GM19324 (cell line): ENCODE data around the gene MRPL43.
"Not testable (repeated sequence)": the region's sequence is repeated elsewhere in the genome, so short reads cannot be mapped to it uniquely, and the experiment has no call there.

Source experiments
- ATAC-seq: cut with Tn5 transposase; IDR thresholded peaks from one replicate; pipeline ENCODE4 v1.9.1; 2021; ENCODE audit warnings: mild to moderate bottlenecking, moderate library complexity; ENCODE audit not compliant: unreplicated experiment, low FRiP score

The MRPL43 gene

DNA sequence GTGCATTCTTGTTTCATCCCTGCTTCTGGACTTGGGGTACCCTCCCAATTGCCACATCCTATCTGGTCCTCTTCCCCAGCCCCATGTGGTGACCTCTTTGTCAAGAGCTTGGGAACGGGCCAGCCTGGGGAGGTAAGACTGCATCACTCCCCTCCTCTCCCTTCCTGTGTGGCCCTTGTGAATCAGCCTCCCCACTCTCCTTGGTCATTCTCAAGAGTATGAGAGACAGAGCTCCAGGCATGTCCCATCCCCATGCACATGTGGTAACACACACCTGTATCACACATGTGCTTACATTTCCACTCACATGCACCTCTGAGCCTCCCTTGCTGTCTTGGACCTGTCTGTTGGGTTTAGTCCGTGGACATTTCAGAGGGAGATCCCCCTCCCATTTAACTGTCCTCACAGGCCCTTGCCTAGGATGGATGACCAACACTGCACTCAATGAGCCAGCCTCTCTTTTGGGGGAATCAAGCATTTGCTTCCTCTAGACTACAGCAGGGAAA lies 2.6 kb downstream of the MRPL43 start:
- no peak for ATAC-seq

GRCh38 chr10:100983868-100984671 lies 3.2 kb downstream of the MRPL43 start:
- no peak for ATAC-seq

- ATAC-seq: no peak
Measured at GRCh38 chr10:100982916-100983830, 4.1 kb downstream of the MRPL43 start.

DNA sequence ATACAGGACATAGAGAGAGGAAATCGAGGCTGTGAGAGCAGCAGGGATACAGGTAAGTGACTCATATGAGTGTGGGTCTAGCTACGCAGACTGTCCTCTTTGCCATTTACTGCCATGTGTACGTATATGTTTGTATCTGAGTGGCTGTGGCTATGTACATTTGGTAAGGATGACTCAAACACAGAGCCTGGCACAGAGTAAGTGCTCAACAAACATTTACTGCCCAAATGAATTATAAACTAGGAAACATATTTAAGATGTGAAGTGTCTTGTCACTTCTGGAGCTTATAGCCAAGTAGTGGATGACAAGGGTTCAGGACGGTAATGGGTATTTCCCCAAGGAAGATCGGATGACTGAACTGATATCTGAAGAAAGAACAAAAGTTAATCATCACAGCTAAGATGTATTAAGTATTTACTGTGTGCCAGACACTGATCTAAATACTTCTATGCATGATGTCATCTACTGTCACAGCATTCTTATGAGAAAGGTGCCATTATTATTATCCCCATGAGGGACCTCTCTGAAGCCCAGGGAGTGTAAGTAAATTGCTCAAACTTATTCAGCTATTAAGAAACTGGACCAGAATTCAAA lies 6.0 kb downstream of the MRPL43 start:
- ATAC-seq: no peak

DNA sequence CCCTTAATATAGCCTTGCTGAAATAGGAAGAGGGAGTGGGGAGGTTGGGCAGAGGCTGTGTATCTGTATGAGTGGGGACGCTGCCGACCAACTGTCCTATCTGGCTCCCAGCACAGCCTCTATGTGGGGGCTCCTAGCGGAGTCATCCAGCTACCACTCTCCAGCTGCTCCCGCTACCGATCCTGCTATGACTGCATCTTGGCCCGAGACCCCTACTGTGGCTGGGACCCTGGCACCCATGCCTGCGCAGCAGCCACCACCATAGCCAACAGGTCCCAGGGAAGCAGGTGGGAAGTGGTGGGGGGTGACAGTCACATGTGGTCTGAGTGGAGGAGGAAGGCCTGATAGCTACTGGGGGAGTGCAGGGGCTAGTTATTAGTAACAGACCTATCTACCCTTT lies 6.6 kb downstream of the MRPL43 start:
- no peak for ATAC-seq

DNA sequence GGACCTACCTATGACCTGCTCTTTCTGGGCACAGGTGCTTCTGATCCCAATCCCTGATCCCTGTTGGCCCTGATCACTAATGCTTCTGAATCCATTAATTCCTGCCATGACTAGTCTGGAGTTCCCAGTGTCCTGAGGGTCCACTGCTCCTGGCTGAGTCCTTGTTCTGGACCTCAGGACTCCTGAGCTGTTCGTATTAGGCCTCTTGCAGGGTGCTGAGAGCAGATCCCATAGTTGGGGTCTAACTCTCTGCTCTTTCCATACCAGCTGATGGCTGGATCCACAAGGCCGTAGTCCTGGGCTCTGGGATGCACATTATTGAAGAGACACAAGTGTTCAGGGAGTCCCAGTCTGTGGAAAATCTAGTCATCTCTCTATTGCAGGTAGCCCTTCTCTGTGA lies 7.0 kb downstream of the MRPL43 start:
- no peak for ATAC-seq

GRCh38 chr10:100979791-100980272 lies 7.5 kb downstream of the MRPL43 start:
- ATAC-seq: no peak

DNA sequence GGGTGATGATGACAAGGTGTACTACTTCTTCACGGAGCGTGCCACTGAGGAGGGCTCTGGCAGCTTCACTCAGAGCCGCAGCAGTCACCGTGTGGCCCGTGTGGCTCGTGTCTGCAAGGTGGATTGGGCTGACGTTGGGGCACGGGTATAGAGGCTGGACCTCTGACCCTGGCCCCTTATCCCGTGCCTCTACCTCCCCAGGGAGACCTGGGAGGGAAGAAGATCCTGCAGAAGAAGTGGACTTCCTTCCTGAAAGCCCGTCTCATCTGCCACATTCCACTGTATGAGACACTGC lies 8.4 kb downstream of the MRPL43 start:
- no peak for ATAC-seq

DNA sequence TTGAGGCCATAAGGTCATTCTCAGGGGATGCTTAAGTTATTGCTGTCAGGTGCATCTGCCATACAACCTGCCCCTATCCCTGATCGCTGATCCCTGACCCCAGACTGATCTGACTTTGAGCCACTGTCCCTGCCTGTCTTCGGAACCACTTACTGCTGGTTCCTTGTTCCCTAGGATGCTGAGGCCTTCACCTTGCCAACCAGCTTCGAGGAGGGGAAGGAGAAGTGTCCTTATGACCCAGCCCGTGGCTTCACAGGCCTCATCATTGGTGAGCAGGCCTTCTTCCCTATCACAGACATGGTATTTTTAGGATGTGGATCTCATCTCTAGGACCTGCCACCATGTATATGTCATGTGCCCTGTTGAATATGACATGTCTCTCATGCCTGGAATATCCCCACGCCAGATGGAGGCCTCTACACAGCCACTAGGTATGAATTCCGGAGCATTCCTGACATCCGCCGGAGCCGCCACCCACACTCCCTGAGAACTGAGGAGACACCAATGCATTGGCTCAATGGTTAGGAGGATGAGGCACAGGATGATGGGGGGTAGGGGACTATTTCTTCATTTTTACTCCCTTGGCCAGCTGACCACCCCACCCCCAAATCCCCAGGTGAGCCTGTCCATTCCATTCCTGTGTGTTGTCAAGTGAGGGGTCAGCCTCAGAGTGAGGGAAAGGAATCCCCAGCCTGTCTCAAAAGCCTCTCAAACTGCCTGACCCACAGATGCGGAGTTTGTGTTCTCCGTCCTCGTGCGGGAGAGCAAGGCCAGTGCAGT lies 9.0 kb downstream of the MRPL43 start:
- ATAC-seq: no peak

DNA sequence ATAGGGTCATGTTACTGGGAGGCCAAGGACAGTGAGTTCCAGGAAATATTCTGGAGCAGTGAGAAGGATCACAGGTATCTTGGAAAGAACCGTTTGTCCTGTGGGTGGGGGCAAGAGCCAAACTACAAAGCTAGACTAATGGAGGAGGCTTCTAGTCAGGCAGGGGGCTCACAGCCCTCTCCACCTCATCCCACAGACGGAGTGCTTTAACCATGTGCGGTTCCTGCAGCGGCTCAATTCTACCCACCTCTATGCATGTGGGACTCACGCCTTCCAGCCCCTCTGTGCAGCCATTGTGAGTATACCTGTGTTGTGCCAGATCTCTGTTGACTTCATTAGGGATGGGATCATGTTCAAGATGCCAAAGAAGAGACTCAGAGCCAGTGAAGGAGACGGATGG lies 9.9 kb downstream of the MRPL43 start:
- ATAC-seq: no peak

DNA sequence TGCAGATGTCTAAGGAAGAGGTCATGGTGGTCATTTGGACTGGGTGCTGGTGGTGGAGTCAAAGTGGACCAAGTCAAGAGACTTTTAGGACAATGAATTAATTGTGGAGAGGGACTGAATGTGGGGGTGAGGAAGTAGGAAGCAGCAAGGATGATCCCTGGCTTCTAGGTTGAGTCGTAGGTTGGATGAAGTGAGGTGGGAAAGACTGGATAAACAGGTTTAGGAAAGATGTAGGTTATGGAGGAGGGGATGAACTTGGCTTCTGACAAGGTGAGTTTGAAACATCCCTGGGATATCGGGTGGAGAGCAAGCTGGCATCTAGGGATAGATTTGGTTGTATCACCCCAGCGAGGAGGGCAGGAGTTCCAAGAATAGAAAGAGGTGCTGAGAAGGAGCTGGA lies 10.4 kb downstream of the MRPL43 start:
- no peak for ATAC-seq

DNA sequence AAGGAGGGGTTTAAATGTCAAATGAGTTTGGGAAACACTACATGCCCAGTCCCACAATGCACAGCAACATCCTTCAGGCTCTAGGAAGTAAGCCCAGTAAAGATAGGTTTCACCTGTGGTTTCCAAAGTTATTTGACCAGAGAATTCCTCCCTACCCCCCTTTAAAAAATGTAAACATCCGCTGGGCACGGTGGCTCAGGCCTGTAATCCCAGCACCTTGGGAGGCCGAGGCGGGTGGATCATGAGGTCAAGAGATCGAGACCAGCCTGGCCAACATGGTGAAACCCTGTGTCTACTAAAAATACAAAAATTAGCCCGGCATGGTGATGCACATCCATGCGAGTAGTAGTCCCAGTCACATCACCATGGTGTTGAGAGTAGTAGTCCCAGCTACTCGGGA lies 11.9 kb downstream of the MRPL43 start:
- not testable (repeated sequence) for ATAC-seq

GRCh38 chr10:100972904-100973535 lies 14.3 kb downstream of the MRPL43 start:
- ATAC-seq: no peak

DNA sequence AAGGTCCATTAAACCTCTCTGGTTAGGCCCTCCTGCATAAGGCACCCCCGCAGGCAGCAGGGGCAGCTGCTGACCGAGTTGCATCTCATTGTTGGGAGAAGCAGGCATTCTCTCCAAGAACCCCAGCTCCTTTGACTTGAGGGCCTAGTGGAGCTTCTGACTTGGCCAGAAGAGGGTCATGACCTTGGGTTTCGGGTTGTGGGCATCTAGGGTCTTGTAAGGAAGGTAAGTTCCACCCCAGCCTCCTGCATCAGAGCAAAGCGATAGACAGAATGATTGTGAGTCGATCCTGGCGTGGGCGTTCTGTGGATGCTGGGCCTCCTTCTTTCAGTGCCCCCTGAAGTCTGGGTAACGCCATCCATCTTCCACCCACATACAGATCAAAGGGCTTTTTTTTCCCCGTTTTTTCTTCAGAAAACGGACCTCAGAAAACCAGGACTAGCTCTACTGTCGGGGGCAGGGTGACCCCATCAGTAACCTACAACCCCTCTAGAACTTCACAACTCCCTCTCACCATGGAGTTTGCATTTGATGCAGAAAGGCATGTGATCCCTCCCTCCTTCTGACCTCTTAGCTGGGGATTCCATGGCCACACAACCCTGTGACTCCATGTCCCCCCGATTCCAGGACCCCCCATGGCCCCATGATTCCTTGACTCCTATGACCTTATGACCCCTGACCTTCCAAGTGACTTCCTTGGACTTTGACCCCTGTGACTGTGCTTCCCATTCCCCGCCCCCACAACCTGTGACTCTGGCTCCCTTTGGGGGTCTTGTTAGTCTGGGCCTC lies 15.0 kb downstream of the MRPL43 start:
- ATAC-seq: no peak

DNA sequence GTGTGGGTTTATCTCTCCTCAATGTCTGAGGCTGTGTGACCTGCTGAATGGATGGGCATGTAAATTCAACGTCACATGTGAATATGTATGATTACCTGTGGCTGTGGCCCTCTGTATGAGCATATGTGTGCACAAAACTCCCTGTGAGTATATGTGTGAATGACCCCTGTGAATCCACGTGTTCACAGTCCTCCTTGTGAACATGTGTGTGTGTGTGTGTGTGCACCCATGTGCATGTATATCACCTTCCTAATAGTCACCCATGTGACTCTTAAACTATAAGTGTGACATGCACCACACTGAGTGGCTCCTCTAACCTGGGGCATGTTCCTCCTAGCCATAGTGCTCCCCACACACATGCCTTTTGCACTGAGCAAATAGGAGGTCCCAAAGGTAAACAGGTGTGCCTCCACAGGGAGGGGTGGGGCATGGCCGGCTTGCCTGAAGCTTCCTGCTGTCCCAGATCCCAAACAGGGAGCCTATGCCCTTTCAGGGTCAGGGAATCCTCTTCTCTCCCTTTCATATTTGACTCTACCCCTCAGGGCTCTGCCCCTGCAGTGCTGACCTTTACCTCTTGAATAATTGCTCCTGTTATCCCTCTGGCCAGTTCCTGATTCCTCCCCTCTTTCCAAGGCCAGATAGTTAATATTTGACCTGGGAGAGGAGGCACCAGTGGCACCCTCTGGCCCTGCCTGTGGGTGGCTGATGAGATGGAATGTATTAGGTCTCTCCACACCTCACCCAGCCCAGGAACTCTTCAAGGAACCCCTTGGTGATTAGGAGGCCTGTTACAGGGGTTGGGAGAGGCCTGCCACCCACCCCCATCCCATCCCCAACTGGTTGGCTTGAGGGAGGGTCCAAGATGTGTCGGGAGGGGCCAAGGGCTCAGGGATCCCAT lies 16.1 kb downstream of the MRPL43 start:
- no peak for ATAC-seq

DNA sequence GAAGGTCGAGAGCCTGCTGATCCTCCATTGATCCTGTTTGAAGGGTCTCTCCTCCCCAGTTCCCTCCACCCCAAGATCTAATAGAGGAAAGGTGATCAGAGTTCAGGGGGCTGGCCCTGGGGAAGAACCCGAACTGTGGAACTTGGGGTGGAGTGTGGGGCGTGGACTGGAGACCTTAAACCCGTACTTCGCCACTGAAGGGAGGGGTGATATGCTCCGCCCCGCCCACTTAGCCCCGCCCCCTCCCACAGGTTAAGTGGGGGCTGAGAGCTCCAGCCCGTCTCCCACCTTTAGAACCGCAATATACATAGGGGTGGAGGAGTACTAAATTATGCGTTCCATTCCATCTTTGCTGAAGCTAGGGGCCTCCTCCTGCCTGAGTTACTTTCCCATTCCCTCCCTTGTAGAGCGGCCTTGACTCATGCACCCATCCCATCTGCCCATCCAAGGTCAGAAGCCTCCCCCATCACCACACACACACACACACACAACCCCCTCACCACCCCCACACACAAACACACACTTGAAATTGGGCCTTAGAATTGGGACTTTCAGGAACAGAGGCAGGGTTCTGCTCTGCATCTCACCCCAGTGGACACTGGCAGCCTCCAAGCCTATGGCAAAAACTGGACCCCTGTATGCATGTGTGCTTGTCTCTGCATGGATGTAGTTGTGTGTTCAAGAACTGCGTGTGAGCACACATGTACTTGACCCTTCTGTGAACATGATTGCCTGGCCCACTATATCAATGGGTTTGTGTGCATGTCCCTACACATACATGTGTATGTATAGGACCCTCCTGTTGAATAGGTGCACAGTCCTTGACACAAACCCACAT lies 17.0 kb downstream of the MRPL43 start:
- no peak for ATAC-seq
